Adrenal gland (tissue), 5 donors: Measurements from ENCODE around the gene STAT4.

Experiments
- POLR2A ChIP-seq, 2 donors: fragments of 450-650 bp; IDR thresholded peaks; one replicate each; pipeline ENCODE4 v1.6.1; 2017; ENCODE audit warnings: antibody characterized with exemption in 2 of 2, mild to moderate bottlenecking in 2 of 2, moderate library complexity in 1 of 2
- TF ChIP-seq, protein P1 (sequence below), 6 experiments: fragments of 450-650 bp in 4 of 6; fragments of 200-600 bp in 2 of 6; sonication (generic) in 1 of 6; IDR thresholded peaks; 1 replicate in 5 of 6; 2 replicates in 1 of 6; pipeline versions ENCODE4 v1.5.1 to v1.8.0; 2016 to 2021; ENCODE audit warnings: antibody characterized with exemption in 6 of 6, mild to moderate bottlenecking in 2 of 6, moderate library complexity in 1 of 6
- donor health status: DM: no; HTN: no; CAD: no.

- TF ChIP-seq, protein P1, sequence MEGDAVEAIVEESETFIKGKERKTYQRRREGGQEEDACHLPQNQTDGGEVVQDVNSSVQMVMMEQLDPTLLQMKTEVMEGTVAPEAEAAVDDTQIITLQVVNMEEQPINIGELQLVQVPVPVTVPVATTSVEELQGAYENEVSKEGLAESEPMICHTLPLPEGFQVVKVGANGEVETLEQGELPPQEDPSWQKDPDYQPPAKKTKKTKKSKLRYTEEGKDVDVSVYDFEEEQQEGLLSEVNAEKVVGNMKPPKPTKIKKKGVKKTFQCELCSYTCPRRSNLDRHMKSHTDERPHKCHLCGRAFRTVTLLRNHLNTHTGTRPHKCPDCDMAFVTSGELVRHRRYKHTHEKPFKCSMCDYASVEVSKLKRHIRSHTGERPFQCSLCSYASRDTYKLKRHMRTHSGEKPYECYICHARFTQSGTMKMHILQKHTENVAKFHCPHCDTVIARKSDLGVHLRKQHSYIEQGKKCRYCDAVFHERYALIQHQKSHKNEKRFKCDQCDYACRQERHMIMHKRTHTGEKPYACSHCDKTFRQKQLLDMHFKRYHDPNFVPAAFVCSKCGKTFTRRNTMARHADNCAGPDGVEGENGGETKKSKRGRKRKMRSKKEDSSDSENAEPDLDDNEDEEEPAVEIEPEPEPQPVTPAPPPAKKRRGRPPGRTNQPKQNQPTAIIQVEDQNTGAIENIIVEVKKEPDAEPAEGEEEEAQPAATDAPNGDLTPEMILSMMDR (IDR thresholded peaks at IDR 0.05): no peak
- TF ChIP-seq POLR2A (IDR thresholded peaks at IDR 0.05): no peak
These were observed 143.6 kb downstream of the STAT4 start for GRCh38 chr2:191006997-191007783.
